Heart left ventricle (tissue), 16 donors: ENCODE results near the gene CHD1L. TPM values are rescaled to one million over a fixed set of nuclear protein-coding genes. Genes with fewer than 3 reads are reported as not detected.

Experiments used
- ATAC-seq, 4 donors: fragments of 200-7000 bp; cut with Tn5 transposase; one replicate each; pipeline ENCODE4 v1.9.1; 2020 to 2022; ENCODE audit warnings: moderate library complexity in 4 of 4, mild to moderate bottlenecking in 3 of 4, moderate number of reproducible peaks in 1 of 4
- DNase-seq, 5 donors: peaks; one replicate each; pipeline ENCODE4 v3.0.0-alpha.2; 2020
- H3K27ac ChIP-seq, 12 donors: fragments of 200-600 bp; sonication (generic) in 4 of 12; one replicate each; pipeline versions ENCODE4 v1.5.0 to v1.8.0; 2016 to 2022; ENCODE audit warnings: mild to moderate bottlenecking in 2 of 12
- H3K27me3 ChIP-seq, 9 donors: fragments of 200-600 bp; sonication (generic) in 2 of 9; one replicate each; pipeline versions ENCODE4 v1.5.1 to v1.8.0; 2016 to 2022; ENCODE audit warnings: mild to moderate bottlenecking in 3 of 9
- H3K36me3 ChIP-seq, 9 donors: fragments of 200-600 bp; sonication (generic) in 2 of 9; one replicate each; pipeline versions ENCODE4 v1.5.0 to v1.8.0; 2018 to 2022; ENCODE audit warnings: mild to moderate bottlenecking in 2 of 9
- H3K4me1 ChIP-seq, 12 donors: fragments of 200-600 bp; sonication (generic) in 4 of 12; one replicate each; pipeline versions ENCODE4 v1.5.0 to v1.8.0; 2016 to 2022; ENCODE audit warnings: mild to moderate bottlenecking in 3 of 12
- H3K4me3 ChIP-seq, 12 donors: fragments of 200-600 bp; sonication (generic) in 4 of 12; one replicate each; pipeline versions ENCODE4 v1.5.0 to v1.8.0; 2017 to 2022; ENCODE audit warnings: mild to moderate bottlenecking in 9 of 12, moderate library complexity in 4 of 12
- H3K9me3 ChIP-seq, 12 donors: fragments of 200-600 bp; sonication (generic) in 4 of 12; one replicate each; pipeline versions ENCODE4 v1.5.0 to v1.8.0; 2016 to 2022; ENCODE audit warnings: mild to moderate bottlenecking in 1 of 12
- CTCF ChIP-seq, 12 donors: fragments of 200-600 bp; sonication (generic) in 4 of 12; IDR thresholded peaks; one replicate each; pipeline versions ENCODE4 v1.5.0 to v1.8.0; 2018 to 2022; ENCODE audit warnings: antibody characterized with exemption in 12 of 12, mild to moderate bottlenecking in 5 of 12
- POLR2A ChIP-seq, 2 donors: fragments of 450-650 bp; IDR thresholded peaks; one replicate each; pipeline ENCODE4 v1.6.1; 2017; ENCODE audit warnings: antibody characterized with exemption in 2 of 2, mild to moderate bottlenecking in 2 of 2, moderate library complexity in 2 of 2
- WGBS, 4 donors: extraction: QIAGEN DNeasy Blood & Tissue Kit in 2 of 4; methylation state at CpG; one replicate each; pipeline versions ENCODE4 v1.1.5 to v1.1.7; 2013 to 2018; 5-methylcytosine and 5-hydroxymethylcytosine counted together
- intact Hi-C, 10 donors: fragments of 100-400 bp; cut with DNase I; formaldehyde crosslinking; loops; one replicate each; pipeline versions ENCODE4 v1.11.1 to v1.14.2; 2022
- polyA plus RNA-seq, 2 donors: library from polyadenylated mRNA; stranded (reverse); fragments of 200-250 nt; gene quantifications; one replicate each; pipeline ENCODE4 v1.2.3, GENCODE V29; 2013
- total RNA-seq, 9 donors: library from RNA; depleted of rRNA in 2 of 9; stranded (reverse); fragments of >200 nt in 2 of 9; fragmentation: NEBNext Ultra II Directional in 3 of 9; extraction: Animal tissue kit (Norgen Biotek cat#: 25700) in 3 of 9; gene quantifications; one replicate each; pipeline versions ENCODE4 v1.1.0 to v1.2.4, GENCODE V29; 2016 to 2023
- donor health status: ischemic (EF 13 %, LVEDD 7.1; RV severe dilation, severe dysfunction).
- donor health status: healthy with polysubstance abuse.
- donor health status: DM: no; HTN: yes; CAD: no.
- donor health status: DM: no; HTN: no; CAD: no.
- donor health status: ischemic (EF 25% LVEDD 6.9; RV normal size, moderate dysfunction).
- donor health status: ischemic (EF 25% LVEDD 5.7; RV mildly dilated, moderate dysfunction).
- donor health status: healthy.
- donor health status: DM: yes; HTN: yes; CAD: no.
- donor health status: ischemic (EF 35%, LVEDD 5.7; RV mildly dilated, moderate dysfunction).
- donor health status: nonischemic (EF 11% LVEDD 7.7; RV severe dilation, severe dysfunction).
- donor health status: DM: yes; HTN: yes; CAD: no.
- donor health status: PGD.
- donor health status: ischemic (EF 29% LVEDD 5.4; RV normal size, mild dysfunction).
- donor health status: nonischemic (EF 23%, LVEDD 6.1; RV moderate dilation, normal function).

The CHD1L gene
- total and polyA plus RNA-seq, 11 donors, result 5.8 to 17.7 (median 8.1) TPM

GRCh38 chr1:147235822-147236221 is 6.7 kb upstream of the CHD1L start:
- H3K4me3 ChIP-seq, result no peak overlapping the region
- DNase-seq (no peak), ATAC-seq (no peak)
- no peaks in the 10 kb centered on the region for H3K27me3 ChIP-seq
- intact Hi-C loops, result no loop called here
- no peaks in the 10 kb centered on the region for H3K9me3 ChIP-seq
- no peak overlapping the region for H3K27ac ChIP-seq
- no peaks in the 10 kb centered on the region for H3K36me3 ChIP-seq
- TF ChIP-seq POLR2A (IDR thresholded peaks at IDR 0.05), result no peak
- TF ChIP-seq CTCF (IDR thresholded peaks at IDR 0.05), result no peak
- no peaks in the 10 kb centered on the region for H3K4me1 ChIP-seq
- WGBS, 4 donors, result 90 to 98% (median 93%) methylated on average over 1 of the region's 1 CpG

- no peaks in the 10 kb centered on the region for H3K27me3 ChIP-seq
- no peaks in the 10 kb centered on the region for H3K4me1 ChIP-seq
- H3K9me3 ChIP-seq, result no peaks in the 10 kb centered on the region
- intact Hi-C loops, result no loop called here
- H3K36me3 ChIP-seq, result no peaks in the 10 kb centered on the region
- ATAC-seq, result no peak
- no peak for TF ChIP-seq POLR2A (IDR thresholded peaks at IDR 0.05)
- TF ChIP-seq CTCF (IDR thresholded peaks at IDR 0.05), result no peak
- DNase-seq, result no peak
- H3K27ac ChIP-seq, result no peak overlapping the region
- WGBS, 4 donors, result 50 to 100% (median 94%) methylated on average over 2 of the region's 2 CpGs
- H3K4me3 ChIP-seq, result no peak overlapping the region
Observed at GRCh38 chr1:147236448-147236847, 6.0 kb upstream of the CHD1L start.

GRCh38 chr1:147236959-147237791 is 5.3 kb upstream of the CHD1L start:
- no peaks in the 10 kb centered on the region for H3K36me3 ChIP-seq
- ATAC-seq (no peak), DNase-seq (no peak)
- 65 to 80% (median 77%) methylated on average over 2 to 3 of the region's 3 CpGs for WGBS, 4 donors
- H3K4me1 ChIP-seq, result peaks cover 0 to 6% (median 3%) of the 10 kb centered on the region in 12 donors
- H3K27ac ChIP-seq, result no peak overlapping the region
- no peaks in the 10 kb centered on the region for H3K9me3 ChIP-seq
- no peak for TF ChIP-seq CTCF (IDR thresholded peaks at IDR 0.05)
- TF ChIP-seq POLR2A (IDR thresholded peaks at IDR 0.05), result no peak
- intact Hi-C loops, result no loop called here
- H3K27me3 ChIP-seq, result no peaks in the 10 kb centered on the region
- no peak overlapping the region for H3K4me3 ChIP-seq

- no peak for ATAC-seq
Observed at GRCh38 chr1:147238053-147238902, 4.2 kb upstream of the CHD1L start.

More at GRCh38 chr1:147238053-147238902, 4.2 kb upstream of the CHD1L start:
- Histone ChIP-seq H3K4me1 (peaks cover 0 to 8% (median 4%) of the 10 kb centered on the region in 12 donors), H3K27me3 (no peaks in the 10 kb centered on the region), H3K9me3 (no peaks in the 10 kb centered on the region), H3K36me3 (no peaks in the 10 kb centered on the region), H3K4me3 (no peak overlapping the region), H3K27ac (no peak overlapping the region)
- TF ChIP-seq POLR2A (IDR thresholded peaks at IDR 0.05) (no peak), CTCF (IDR thresholded peaks at IDR 0.05) (no peak)
- intact Hi-C loops, result no loop called here
- no peak for DNase-seq
- 72 to 82% (median 77%) methylated on average over 3 of the region's 3 CpGs for WGBS, 4 donors
